ENCODE measurements around the gene SAMD5. TPM values are rescaled to one million over a fixed set of nuclear protein-coding genes. Genes with fewer than 3 reads are reported as not detected.
"Not testable (repeated sequence)": the region's sequence is repeated elsewhere in the genome, so short reads cannot be mapped to it uniquely, and the experiment has no call there.

The SAMD5 gene
- total and polyA plus RNA-seq, 2 experiments from 2014 or later, result not detected

GRCh38 chr6:147538821-147539220 lies 30.3 kb downstream of the SAMD5 start:
- Histone ChIP-seq H2AFZ (no peak overlapping the region), H3K4me1 (ENCODE audit: insufficient read depth) (no peaks in the 10 kb centered on the region)
- 41 to 49% methylated on average over 6 of the region's 6 CpGs for WGBS, 2 experiments (ENCODE audit: low coverage in 1 of 2, low lambda C conversion rate in 2 of 2, missing lambda C conversion rate in 2 of 2)

GRCh38 chr6:147540075-147540474 lies 31.6 kb downstream of the SAMD5 start:
- Histone ChIP-seq H3K9me2 (ENCODE audit: insufficient read depth) (no peaks in the 10 kb centered on the region), H3K27me3 (replicated peaks; ENCODE audit: insufficient read depth) (no peaks in the 10 kb centered on the region), H3K4me2 (ENCODE audit: unreplicated experiment) (no peak overlapping the region), H4K20me1 (ENCODE audit: insufficient read depth) (no peaks in the 10 kb centered on the region), H3K9me3 (ENCODE audit: low read depth) (no peaks in the 10 kb centered on the region), H3K27ac (no peak overlapping the region), H3K9ac (no peak overlapping the region), H2AFZ (no peak overlapping the region), H3K4me1 (ENCODE audit: insufficient read depth) (no peaks in the 10 kb centered on the region), H3K36me3 (ENCODE audit: low read depth) (no peaks in the 10 kb centered on the region), H3K79me2 (ENCODE audit: insufficient read depth) (no peaks in the 10 kb centered on the region), H3K4me3 (no peak overlapping the region), H3F3A (ENCODE audit: insufficient read depth) (no peaks in the 10 kb centered on the region)
- TF ChIP-seq EZH2 (IDR thresholded peaks at IDR 0.05; ENCODE audit: insufficient read depth, poor library complexity, severe bottlenecking) (no peak), EZH2phosphoT487 (IDR thresholded peaks at IDR 0.05; ENCODE audit: insufficient read depth, low read depth) (no peak)
- no peak for DNase-seq
- in situ Hi-C loops (cut with MboI), result no loop called here
- WGBS, 2 experiments (ENCODE audit: low coverage in 1 of 2, low lambda C conversion rate in 2 of 2, missing lambda C conversion rate in 2 of 2), result 20 to 35% methylated on average over 5 of the region's 5 CpGs

More at GRCh38 chr6:147538821-147539220, 30.3 kb downstream of the SAMD5 start:
- in situ Hi-C loops (cut with MboI), result no loop called here
- H3K4me3 ChIP-seq, result no peak overlapping the region
- H3K27me3 ChIP-seq (replicated peaks; ENCODE audit: insufficient read depth), result no peaks in the 10 kb centered on the region
- no peak overlapping the region for H3K9ac ChIP-seq
- H3K4me2 ChIP-seq (ENCODE audit: unreplicated experiment), result no peak overlapping the region
- no peaks in the 10 kb centered on the region for H4K20me1 ChIP-seq (ENCODE audit: insufficient read depth)
- H3K9me2 ChIP-seq (ENCODE audit: insufficient read depth), result no peaks in the 10 kb centered on the region
- H3K36me3 ChIP-seq (ENCODE audit: low read depth), result no peaks in the 10 kb centered on the region
- H3K79me2 ChIP-seq (ENCODE audit: insufficient read depth), result no peaks in the 10 kb centered on the region
- TF ChIP-seq EZH2 (IDR thresholded peaks at IDR 0.05; ENCODE audit: insufficient read depth, poor library complexity, severe bottlenecking), result no peak
- TF ChIP-seq EZH2phosphoT487 (IDR thresholded peaks at IDR 0.05; ENCODE audit: insufficient read depth, low read depth), result no peak
- DNase-seq, result no peak
- no peaks in the 10 kb centered on the region for H3K9me3 ChIP-seq (ENCODE audit: low read depth)
- H3K27ac ChIP-seq, result no peak overlapping the region
- no peaks in the 10 kb centered on the region for H3F3A ChIP-seq (ENCODE audit: insufficient read depth)

GRCh38 chr6:147542436-147542835 lies 33.9 kb downstream of the SAMD5 start:
- H3K9me2 ChIP-seq (ENCODE audit: insufficient read depth); H3K9ac ChIP-seq; H3K4me1 ChIP-seq (ENCODE audit: insufficient read depth); H3K27ac ChIP-seq; DNase-seq; H3F3A ChIP-seq (ENCODE audit: insufficient read depth); H3K4me3 ChIP-seq; H3K9me3 ChIP-seq (ENCODE audit: low read depth); H4K20me1 ChIP-seq (ENCODE audit: insufficient read depth); H3K36me3 ChIP-seq (ENCODE audit: low read depth); in situ Hi-C loops (cut with MboI); H3K79me2 ChIP-seq (ENCODE audit: insufficient read depth); H3K27me3 ChIP-seq (replicated peaks; ENCODE audit: insufficient read depth); H3K4me2 ChIP-seq (ENCODE audit: unreplicated experiment); H2AFZ ChIP-seq: not testable (repeated sequence)
- WGBS, 2 experiments (ENCODE audit: low coverage in 1 of 2, low lambda C conversion rate in 2 of 2, missing lambda C conversion rate in 2 of 2), result 35 to 61% methylated on average over 4 of the region's 4 CpGs

GRCh38 chr6:147544420-147544819 lies 35.9 kb downstream of the SAMD5 start:
- no peak for TF ChIP-seq EZH2 (IDR thresholded peaks at IDR 0.05; ENCODE audit: insufficient read depth, poor library complexity, severe bottlenecking)
- TF ChIP-seq EZH2phosphoT487 (IDR thresholded peaks at IDR 0.05; ENCODE audit: insufficient read depth, low read depth), result no peak
- Histone ChIP-seq H4K20me1 (ENCODE audit: insufficient read depth) (no peaks in the 10 kb centered on the region), H3K4me1 (ENCODE audit: insufficient read depth) (no peaks in the 10 kb centered on the region), H3K4me2 (ENCODE audit: unreplicated experiment) (no peak overlapping the region), H3K79me2 (ENCODE audit: insufficient read depth) (no peaks in the 10 kb centered on the region), H3K27me3 (replicated peaks; ENCODE audit: insufficient read depth) (no peaks in the 10 kb centered on the region), H3K9me3 (ENCODE audit: low read depth) (no peaks in the 10 kb centered on the region), H3K9ac (no peak overlapping the region), H3K4me3 (no peak overlapping the region), H3F3A (ENCODE audit: insufficient read depth) (no peaks in the 10 kb centered on the region), H3K36me3 (ENCODE audit: low read depth) (no peaks in the 10 kb centered on the region), H3K27ac (no peak overlapping the region), H2AFZ (no peak overlapping the region), H3K9me2 (ENCODE audit: insufficient read depth) (no peaks in the 10 kb centered on the region)
- in situ Hi-C loops (cut with MboI), result no loop called here
- WGBS, 2 experiments (ENCODE audit: low coverage in 1 of 2, low lambda C conversion rate in 2 of 2, missing lambda C conversion rate in 2 of 2), result 21 to 22% methylated on average over 2 of the region's 2 CpGs
- no peak for DNase-seq
